Subcutaneous adipose tissue (tissue), 4 donors: Measurements from ENCODE around the gene ADAMTS5. TPM values are rescaled to one million over a fixed set of nuclear protein-coding genes. Genes with fewer than 3 reads are reported as not detected.

ENCODE experiments used
- CTCF ChIP-seq: fragments of 450-650 bp; IDR thresholded peaks from one replicate; pipeline ENCODE4 v1.5.1; 2016; ENCODE audit warnings: low read depth, mild to moderate bottlenecking, control low read depth, antibody characterized with exemption, moderate library complexity
- small RNA-seq: library from RNA; depleted of rRNA; stranded (forward); fragments of <200 nt; gene quantifications from one replicate; pipeline ENCODE3, GENCODE V24; 2016
- total RNA-seq, 4 donors: library from RNA; depleted of rRNA; stranded (reverse); fragments of >200 nt; gene quantifications; one replicate each; pipeline ENCODE4 v1.1.0, GENCODE V29; 2016

Gene ADAMTS5
- total RNA-seq, 4 donors from 2014 or later, result 52.6 to 155 (median 133) TPM

DNA sequence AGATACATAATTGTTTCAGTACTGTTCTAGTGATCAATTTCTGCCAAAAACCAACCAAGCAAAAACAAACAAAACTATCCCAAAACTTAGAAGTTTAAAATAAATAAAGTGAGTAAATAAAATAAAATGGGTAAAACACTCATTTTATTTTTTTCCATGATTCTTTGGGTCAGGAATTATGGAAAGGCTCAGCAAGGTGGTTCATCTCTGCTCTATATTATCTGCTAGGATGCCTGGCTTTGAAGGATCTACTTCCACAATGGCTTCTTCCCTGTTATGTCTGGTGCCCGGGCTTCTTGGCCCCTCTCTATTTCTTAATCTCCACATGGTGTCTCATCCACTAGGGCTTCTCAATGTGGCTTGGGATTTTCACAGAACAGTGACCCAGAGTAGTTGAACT lies 92.5 kb downstream of the ADAMTS5 start:
- TF ChIP-seq CTCF, result no peak

Small RNA genes within 50 kb of the gene (small RNA-seq; reads per million reads assigned to genes)
- not detected for gene MIR4759

Other genes starting within 250 kb of the ADAMTS5 start
- 100 to 1,000 TPM; 106 to 173 (median 118) TPM for gene ADAMTS1, start 121.7 kb downstream of the ADAMTS5 start, total RNA-seq